Stimulated activated CD4-positive, alpha-beta T cell treated with anti-CD3 and anti-CD28 coated beads, Interleukin-2, amount 100 ng/mL, for 48 hours (primary cell): ENCODE data around the gene RCVRN.
"Not testable (repeated sequence)": the region's sequence is repeated elsewhere in the genome, so short reads cannot be mapped to it uniquely, and the experiment has no call there.

Experiments used
- DNase-seq, 2 donors: peaks; one replicate each; pipeline ENCODE4 v3.0.0-alpha.2; 2020

RCVRN gene

GRCh38 chr17:9921216-9921615, 16.1 kb upstream of the RCVRN start:
- DNase-seq, result not testable (repeated sequence)

- no peak for DNase-seq
These were observed 13.8 kb upstream of the RCVRN start for GRCh38 chr17:9918804-9919352.

DNA sequence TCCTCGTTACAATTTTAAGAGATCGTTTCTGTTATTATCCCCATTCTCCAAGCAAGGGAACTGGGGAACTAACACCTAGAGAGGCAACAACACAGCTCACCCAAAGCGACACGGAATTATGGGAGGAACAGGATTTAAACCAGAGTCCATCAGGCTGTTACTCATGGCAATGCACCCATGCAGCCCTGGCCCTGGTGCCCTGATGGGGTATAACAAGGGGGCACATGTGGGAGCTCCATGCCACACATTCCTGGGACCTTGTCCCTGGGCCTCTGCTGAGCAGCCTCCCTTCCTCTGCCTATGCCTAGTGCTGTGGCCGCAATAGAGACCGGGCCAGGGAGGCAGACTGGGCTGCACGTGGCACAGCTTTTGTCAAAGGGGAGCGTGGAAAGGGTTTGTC, 13.3 kb upstream of the RCVRN start:
- DNase-seq, result no peak

GRCh38 chr17:9917801-9918200, 12.7 kb upstream of the RCVRN start:
- no peak for DNase-seq

DNA sequence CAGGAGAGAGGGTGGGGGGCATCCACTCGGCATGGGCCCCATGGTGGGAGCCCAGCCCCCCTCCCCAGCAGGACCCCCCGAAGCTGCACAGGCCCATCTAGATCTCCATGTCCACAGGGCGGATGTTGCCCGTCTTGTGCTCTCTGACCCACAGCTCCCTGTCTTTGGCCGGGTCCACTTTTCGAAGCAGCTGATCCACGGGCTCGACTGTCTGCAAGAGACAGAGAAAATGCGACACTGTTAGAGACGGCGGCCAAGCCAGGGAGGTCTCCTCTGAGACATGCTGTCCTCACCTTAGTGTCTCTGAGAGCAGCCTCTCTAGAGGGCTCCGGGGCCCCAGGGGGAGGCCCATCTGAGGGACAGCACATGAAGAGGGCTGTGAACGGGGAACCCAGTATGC, 12.1 kb upstream of the RCVRN start:
- DNase-seq, result no peak

GRCh38 chr17:9916108-9916507, 11.0 kb upstream of the RCVRN start:
- no peak for DNase-seq

GRCh38 chr17:9913476-9913875, 8.4 kb upstream of the RCVRN start:
- no peak for DNase-seq

GRCh38 chr17:9912121-9913099, 7.3 kb upstream of the RCVRN start:
- DNase-seq, result no peak

DNA sequence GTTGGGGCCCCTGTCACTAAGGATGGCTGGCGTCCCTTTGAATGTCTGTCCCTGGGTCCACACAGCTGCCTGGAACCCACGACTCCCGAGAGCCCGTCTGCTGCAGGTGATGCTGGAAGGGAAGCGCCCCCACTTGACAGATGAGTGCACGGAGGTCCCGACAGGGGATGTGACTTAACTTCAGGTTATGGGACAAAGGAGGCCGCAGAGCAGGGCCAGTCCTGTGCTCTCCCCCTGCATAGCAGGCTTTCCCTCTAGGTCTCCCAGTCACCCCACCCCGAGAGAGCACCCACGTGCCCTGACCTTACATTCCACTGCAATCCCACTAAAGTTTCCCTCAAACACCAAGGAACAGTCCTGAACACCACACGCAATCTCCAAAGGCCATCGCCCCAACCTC, 6.0 kb upstream of the RCVRN start:
- DNase-seq, result no peak

- no peak for DNase-seq
These were observed 3.6 kb upstream of the RCVRN start for GRCh38 chr17:9908649-9909042.

- no peak for DNase-seq
These were observed 3.0 kb upstream of the RCVRN start for GRCh38 chr17:9907883-9908648.

DNA sequence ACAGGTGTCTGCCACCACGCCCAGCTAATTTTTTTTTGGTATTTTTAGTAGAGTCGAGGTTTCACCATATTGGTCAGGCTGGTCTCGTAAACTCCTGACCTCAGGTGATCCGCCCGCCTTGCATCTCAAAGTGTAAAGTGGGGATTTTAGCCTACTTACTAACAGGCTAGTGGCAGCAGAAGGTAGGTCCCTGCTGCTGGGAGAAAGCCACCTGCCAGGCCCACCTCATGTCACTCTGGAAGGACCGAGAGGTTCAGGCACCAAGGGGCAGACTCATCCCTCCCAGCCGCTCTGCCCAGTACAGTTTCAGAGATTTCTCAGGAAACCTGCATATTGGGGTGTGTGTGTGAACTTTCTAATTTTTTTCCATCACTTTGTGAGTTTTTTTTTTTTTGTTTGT, 2.1 kb upstream of the RCVRN start:
- DNase-seq, result no peak

DNA sequence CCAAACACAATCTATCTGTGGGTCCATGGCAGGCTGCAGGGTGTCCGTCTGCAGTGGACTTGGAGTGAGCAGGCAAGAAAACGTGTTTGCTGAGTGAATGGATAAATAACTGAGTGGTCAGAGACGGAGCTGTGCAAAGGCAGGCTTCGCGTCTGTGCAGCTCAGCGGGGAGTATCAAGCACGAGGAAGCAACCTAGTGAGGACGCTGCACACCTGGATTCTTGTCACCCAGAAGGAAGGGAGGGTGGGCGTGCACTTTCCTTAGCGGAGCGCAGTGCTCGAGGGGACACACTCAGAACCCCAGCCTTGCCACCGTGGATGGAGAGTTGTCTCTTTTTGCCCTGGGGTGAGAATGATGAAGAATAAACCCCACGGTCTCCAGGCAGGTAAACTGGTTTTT, 1.5 kb upstream of the RCVRN start:
- DNase-seq, result no peak

- peak; percentile 7 to 11 for DNase-seq
These were observed 831 bp upstream of the RCVRN start for GRCh38 chr17:9905902-9906301.

DNA sequence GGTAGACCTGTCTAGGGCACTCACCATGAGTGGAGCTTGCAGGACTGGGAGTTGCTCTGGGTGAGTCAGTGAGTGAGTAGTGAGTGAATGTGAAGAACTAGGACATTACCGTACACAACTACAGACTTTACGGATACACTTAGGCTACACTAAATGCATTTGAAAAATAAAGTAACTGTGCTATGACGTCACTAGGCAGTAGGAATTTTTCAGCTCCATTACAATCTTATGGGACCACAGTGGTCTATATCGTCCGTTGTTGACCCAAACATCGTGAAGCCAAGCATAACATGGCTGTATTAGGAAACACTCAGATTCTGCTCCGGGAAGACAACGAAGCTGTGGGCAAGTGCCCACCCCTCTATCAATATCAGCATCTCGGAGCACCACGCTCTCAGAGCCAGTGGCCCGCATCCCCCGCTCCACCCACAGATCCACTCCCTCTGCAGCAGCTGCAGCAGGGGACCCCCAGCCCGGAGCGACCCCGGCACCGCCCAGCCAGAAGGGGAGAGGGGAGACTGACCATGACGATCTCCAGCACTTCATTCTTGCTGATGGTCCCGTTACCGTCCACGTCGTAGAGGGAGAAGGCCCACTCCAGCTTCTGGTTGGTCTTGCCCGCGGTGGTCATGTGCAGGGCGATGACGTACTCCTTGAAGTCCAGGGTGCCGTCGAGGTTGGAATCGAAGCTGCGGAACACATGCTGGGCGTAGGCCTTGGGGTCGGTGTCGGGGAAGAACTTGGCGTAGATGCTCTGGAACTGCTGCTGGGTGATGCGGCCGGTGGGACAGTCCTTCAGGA, 594 bp downstream of the RCVRN start:
- no peak for DNase-seq

- DNase-seq, result no peak
These were observed 3.0 kb downstream of the RCVRN start for GRCh38 chr17:9902120-9902519.

DNA sequence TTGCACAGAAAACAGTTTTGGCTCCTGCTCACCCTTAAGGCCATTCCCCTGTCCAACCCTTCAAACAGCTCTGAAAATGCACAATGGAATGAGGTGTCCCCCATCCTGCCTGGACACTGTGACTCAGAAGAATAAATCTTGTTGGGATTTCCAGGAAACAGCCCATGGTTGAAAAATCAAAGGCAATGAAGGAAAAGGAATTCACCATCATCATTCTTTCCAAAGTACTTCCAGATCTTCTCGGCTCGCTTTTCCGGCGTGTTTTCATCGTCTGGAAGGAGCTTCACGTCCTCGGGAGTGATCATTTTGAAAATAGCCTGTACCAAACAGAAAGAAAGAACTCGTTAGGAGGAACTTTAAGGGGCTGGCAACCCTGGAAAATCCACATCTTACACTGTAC, 4.3 kb downstream of the RCVRN start:
- DNase-seq, result no peak

GRCh38 chr17:9900044-9900594, 5.0 kb downstream of the RCVRN start:
- no peak for DNase-seq

DNA sequence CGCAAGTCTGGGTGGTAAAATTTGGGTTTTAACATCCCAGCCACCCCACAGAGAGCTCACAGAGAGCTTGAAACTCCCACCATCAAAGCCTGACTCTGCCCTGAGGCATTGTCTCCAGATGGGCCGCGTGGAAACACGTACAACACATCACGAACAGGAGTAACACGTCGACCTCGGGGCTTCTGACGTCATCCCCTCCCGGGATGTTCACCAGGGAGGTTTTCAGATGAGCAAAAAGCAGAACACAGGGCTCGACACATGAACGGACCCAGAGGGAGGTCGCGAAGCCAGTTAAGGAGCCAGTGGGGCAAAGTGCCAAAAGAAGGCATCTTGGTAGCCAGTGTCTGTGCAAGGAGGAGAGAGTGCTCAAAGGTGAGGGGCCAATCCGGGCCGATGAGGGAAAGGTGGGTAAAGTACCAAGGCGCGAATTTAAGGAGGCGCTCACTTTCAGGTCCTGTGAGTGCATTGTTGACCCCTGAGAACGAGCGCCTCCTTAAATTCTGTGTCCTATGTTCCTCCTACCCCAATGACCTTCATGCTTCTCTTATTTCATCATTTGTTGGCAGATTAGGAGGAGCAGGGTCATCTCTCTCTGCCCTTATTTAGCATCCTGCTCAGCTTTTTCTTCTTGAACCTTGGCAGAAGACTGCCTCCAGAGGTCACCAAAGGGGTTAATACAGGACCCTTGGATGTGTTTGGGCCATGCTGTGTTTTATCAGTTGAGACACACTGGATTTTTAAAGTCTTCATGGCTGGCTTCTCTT, 5.6 kb downstream of the RCVRN start:
- DNase-seq, result no peak

- DNase-seq, result no peak
These were observed 6.3 kb downstream of the RCVRN start for GRCh38 chr17:9898812-9899211.

GRCh38 chr17:9897372-9897968, 7.6 kb downstream of the RCVRN start:
- DNase-seq, result no peak
